Sigmoid colon (tissue), 3 donors: ENCODE measurements around the gene PDE1C.

Source experiments
- POLR2A ChIP-seq, 2 donors: fragments of 450-650 bp; IDR thresholded peaks; one replicate each; pipeline ENCODE4 v1.6.1; 2016; ENCODE audit warnings: antibody characterized with exemption in 2 of 2, mild to moderate bottlenecking in 2 of 2, moderate library complexity in 2 of 2
- TF ChIP-seq, protein P1 (sequence below), 4 experiments: fragments of 450-650 bp in 3 of 4; fragments of 200-600 bp in 1 of 4; IDR thresholded peaks; one replicate each; pipeline ENCODE4 v1.5.1; 2016 to 2019; ENCODE audit warnings: antibody characterized with exemption in 4 of 4, mild to moderate bottlenecking in 3 of 4, moderate library complexity in 2 of 4

DNA sequence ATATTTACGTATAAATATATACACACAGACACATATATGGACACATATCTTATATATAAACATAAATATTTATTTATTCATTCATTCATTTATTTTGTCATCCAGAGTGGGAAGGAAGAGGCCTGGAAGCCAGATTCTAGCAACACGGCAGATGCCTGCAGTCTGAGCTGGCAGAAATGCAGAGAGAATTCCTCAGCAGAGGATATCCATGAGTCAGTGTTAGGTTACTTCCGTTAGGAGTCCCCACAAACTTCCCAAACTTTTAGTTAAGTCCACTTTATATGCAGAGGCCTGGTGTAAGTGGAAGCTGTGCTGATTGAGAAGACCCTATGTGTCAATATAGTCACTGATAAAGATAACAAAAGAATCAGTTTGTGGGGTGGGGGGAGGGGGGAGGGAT lies 293.6 kb downstream of the PDE1C start:
- TF ChIP-seq, protein P1, sequence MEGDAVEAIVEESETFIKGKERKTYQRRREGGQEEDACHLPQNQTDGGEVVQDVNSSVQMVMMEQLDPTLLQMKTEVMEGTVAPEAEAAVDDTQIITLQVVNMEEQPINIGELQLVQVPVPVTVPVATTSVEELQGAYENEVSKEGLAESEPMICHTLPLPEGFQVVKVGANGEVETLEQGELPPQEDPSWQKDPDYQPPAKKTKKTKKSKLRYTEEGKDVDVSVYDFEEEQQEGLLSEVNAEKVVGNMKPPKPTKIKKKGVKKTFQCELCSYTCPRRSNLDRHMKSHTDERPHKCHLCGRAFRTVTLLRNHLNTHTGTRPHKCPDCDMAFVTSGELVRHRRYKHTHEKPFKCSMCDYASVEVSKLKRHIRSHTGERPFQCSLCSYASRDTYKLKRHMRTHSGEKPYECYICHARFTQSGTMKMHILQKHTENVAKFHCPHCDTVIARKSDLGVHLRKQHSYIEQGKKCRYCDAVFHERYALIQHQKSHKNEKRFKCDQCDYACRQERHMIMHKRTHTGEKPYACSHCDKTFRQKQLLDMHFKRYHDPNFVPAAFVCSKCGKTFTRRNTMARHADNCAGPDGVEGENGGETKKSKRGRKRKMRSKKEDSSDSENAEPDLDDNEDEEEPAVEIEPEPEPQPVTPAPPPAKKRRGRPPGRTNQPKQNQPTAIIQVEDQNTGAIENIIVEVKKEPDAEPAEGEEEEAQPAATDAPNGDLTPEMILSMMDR (IDR thresholded peaks at IDR 0.05): no peak
- no peak for TF ChIP-seq POLR2A (IDR thresholded peaks at IDR 0.05)
